Right lobe of liver (tissue), 4 donors: ENCODE measurements around the gene RCOR3.
"Not testable (repeated sequence)": the region's sequence is repeated elsewhere in the genome, so short reads cannot be mapped to it uniquely, and the experiment has no call there.

ENCODE experiments used
- POLR2A ChIP-seq: fragments of 450-650 bp; IDR thresholded peaks from one replicate; pipeline ENCODE4 v1.6.1; 2017; ENCODE audit warnings: antibody characterized with exemption, mild to moderate bottlenecking
- TF ChIP-seq, protein P1 (sequence below), 4 donors: fragments of 200-600 bp in 3 of 4; fragments of 450-650 bp in 1 of 4; IDR thresholded peaks; one replicate each; pipeline versions ENCODE4 v1.5.1 to v1.8.0; 2016 to 2022; ENCODE audit warnings: antibody characterized with exemption in 4 of 4, mild to moderate bottlenecking in 2 of 4
- donor health status: DM: no; HTN: no; CAD: no.
- donor health status: DM: no; HTN: no; CAD: no.
- donor health status: DM: no; HTN: yes; CAD: no.

DNA sequence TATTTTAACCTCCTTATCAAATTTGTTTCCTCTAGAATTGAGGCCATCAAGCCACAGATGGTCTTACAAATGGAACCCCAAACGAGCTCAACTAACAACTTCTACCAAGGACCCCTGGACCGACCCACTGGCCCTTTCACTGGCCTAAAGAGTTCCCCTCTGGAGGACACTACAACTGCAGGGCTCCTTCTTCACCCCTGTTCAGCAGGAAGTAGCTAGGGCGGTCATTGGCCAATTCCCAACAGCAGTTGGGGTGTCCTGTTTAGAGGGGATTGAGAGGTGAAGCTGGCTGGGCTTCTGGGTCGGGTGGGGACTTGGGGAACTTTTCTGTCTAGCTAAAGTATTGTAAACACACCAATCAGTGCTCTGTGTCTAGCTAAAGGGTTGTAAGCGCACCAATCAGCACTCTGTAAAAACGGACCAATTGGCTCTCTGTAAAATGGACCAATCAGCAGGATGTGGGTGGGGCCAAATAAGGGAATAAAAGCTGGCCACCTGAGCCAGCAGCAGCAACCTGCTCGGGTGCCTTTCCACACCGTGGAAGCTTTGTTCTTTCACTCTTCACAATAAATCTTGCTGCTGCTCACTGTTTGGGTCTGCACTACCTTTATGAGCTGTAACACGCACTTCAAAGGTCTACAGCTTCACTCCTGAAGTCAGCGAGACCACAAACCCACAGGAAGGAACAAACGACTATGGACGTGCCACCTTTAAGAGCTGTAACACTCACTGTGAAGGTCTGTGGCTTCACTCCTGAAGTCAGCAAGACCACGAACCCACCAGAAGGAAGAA is 30.4 kb upstream of the RCOR3 start:
- TF ChIP-seq, protein P1, sequence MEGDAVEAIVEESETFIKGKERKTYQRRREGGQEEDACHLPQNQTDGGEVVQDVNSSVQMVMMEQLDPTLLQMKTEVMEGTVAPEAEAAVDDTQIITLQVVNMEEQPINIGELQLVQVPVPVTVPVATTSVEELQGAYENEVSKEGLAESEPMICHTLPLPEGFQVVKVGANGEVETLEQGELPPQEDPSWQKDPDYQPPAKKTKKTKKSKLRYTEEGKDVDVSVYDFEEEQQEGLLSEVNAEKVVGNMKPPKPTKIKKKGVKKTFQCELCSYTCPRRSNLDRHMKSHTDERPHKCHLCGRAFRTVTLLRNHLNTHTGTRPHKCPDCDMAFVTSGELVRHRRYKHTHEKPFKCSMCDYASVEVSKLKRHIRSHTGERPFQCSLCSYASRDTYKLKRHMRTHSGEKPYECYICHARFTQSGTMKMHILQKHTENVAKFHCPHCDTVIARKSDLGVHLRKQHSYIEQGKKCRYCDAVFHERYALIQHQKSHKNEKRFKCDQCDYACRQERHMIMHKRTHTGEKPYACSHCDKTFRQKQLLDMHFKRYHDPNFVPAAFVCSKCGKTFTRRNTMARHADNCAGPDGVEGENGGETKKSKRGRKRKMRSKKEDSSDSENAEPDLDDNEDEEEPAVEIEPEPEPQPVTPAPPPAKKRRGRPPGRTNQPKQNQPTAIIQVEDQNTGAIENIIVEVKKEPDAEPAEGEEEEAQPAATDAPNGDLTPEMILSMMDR (IDR thresholded peaks at IDR 0.05): not testable (repeated sequence)
- not testable (repeated sequence) for TF ChIP-seq POLR2A
